Fibroblast of peridontal ligament (primary cell): ENCODE measurements around the gene HAPLN3.

Source experiments
- DNase-seq: peaks from one replicate; pipeline ENCODE4 v3.0.0-alpha.2; 2010; ENCODE audit errors: extremely low read depth

Gene HAPLN3

DNA sequence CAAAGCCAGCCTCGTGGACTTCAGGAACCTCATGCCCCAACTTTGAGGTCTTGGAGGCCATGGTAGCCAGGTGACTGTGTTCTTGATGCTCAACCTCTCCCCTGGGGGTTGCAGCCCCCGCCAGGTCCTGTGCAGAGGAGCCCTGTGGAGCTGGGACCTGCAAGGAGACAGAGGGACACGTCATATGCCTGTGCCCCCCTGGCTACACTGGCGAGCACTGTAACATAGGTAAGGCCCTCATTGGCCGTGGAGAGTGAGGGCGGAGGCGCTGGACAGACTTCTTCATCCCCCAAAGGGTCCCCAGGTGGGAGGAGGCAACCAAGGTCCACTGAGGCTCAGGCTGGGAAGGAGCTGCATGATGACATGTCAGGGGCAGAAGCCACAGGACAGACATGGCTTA is 35.1 kb downstream of the HAPLN3 start:
- no peak for DNase-seq

DNA sequence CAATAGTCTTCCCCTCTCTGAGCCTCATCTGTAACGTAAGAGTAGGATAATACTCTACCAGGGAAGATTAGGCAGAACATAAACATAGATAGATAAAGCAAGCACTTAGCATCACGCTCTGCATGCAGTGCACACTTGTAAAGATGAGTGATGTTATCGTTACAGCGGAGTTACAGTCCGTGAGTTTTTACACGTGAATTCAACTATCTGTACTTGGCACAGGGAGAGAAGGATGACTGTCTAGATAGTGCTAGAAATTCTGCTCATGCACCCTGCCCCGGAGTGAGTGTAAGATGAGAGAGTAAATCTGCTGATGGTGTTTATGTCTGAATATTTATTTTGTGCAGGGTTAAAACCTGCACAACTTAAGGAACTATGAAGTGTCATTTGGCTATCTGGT is 35.8 kb downstream of the HAPLN3 start:
- DNase-seq = no peak

DNA sequence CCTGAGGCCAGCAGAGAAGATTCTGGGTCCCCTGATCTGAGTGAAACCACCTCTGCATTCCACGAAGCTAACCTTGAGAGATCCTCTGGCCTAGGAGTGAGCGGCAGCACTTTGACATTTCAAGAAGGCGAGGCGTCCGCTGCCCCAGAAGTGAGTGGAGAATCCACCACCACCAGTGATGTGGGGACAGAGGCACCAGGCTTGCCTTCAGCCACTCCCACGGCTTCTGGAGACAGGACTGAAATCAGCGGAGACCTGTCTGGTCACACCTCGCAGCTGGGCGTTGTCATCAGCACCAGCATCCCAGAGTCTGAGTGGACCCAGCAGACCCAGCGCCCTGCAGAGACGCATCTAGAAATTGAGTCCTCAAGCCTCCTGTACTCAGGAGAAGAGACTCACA is 36.4 kb downstream of the HAPLN3 start:
- no peak for DNase-seq

DNA sequence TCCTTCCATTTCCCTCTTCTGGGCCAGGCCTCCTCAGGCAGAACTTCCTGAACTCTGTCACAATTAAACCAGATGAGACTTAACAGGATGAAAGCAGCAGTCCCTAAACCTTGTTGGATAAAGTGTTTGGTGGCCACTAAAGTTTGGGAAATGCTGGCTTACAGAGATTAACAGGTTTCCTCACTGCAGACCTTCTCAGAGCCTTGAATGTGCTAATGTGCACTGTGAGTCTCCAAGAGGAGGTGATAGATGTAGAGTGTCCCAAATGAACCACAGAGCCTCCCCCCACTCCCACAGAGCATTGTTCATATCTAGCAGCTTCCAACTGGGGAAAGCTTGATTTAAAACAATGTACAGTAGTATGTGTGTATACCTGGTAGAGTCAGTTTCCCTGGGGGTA is 42.9 kb downstream of the HAPLN3 start:
- DNase-seq = no peak

DNA sequence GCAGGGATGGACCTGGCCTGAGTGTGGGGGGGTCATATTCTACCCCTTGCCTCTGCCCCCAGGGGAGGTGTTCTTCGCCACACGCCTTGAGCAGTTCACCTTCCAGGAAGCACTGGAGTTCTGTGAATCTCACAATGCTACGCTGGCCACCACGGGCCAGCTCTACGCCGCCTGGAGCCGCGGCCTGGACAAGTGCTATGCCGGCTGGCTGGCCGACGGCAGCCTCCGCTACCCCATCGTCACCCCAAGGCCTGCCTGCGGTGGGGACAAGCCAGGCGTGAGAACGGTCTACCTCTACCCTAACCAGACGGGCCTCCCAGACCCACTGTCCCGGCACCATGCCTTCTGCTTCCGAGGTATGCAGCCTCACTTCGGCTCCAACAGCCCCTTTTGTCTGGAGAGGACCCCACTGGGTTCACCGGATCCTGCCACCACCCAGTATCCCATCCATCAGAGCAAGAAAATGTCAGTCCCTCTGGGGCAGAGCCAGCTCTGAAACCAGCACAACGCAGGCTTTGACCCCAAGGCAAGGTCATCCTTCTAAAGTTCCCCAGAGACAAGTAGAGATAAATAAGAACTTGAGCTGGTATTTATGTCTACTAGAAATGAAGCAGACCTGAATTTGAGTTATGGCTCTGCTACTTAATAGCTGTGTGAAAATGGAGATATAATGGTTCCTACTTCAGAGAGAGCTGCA is 45.8 kb downstream of the HAPLN3 start:
- DNase-seq = no peak

DNA sequence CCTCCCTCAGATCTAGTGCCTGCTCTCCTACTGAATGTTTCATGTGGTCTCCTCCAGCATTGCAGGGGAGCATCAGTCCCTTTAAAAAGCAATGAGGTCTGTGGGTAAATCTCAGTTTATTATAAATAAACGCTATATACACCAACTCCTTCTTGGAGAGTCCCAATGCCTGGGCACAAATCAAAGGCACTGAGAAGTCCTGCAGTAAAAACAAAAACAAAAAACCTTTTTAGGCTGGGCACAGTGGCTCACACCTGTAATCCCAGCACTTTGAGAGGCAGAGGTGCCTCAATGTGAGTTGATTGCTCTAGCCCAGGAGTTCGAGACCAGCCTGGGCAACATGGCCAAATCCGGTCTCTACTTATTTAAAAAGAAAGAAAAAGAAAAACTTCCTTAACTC is 47.1 kb downstream of the HAPLN3 start:
- DNase-seq = no peak

- no peak for DNase-seq
These were observed 48.2 kb downstream of the HAPLN3 start for GRCh38 chr15:88847144-88847543.

GRCh38 chr15:88845616-88846015 is 49.7 kb downstream of the HAPLN3 start:
- no peak for DNase-seq

DNA sequence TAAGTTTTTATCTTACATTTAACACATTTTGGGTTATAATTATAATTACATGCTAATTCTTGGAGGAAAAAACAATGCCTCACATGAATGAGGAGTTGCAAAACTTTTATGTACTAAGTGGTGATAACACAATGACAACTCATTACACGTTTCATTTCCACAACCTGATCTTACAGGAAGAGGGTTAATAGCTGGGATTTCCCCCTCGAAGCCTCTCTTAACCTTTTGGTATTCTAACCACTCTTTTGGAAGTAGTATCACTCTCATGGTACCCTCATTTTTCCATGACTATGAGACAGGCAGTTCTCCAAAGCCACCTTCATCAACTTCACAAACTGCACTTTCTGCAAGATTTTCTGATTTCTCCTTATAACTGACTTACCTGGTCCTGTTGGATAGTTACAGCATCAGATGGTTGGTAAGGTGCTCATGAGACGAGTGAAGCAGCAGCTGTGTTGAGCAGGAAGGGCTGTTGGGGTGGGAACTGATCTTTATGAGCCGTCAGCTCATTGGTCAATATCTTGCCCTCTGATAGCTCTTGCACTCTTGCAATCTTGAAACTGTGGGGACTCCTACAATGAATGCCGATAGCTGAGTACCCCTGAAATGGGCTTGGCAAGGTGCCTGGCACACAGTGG is 50.5 kb downstream of the HAPLN3 start:
- no peak for DNase-seq

DNA sequence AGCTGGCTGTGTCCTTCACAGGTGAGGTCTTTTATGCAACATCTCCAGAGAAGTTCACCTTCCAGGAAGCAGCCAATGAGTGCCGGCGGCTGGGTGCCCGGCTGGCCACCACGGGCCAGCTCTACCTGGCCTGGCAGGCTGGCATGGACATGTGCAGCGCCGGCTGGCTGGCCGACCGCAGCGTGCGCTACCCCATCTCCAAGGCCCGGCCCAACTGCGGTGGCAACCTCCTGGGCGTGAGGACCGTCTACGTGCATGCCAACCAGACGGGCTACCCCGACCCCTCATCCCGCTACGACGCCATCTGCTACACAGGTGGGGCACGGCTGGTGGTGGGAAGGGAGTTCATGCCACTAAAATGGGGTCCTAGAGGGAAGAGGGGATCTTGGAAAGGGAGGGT is 52.0 kb downstream of the HAPLN3 start:
- no peak for DNase-seq

DNA sequence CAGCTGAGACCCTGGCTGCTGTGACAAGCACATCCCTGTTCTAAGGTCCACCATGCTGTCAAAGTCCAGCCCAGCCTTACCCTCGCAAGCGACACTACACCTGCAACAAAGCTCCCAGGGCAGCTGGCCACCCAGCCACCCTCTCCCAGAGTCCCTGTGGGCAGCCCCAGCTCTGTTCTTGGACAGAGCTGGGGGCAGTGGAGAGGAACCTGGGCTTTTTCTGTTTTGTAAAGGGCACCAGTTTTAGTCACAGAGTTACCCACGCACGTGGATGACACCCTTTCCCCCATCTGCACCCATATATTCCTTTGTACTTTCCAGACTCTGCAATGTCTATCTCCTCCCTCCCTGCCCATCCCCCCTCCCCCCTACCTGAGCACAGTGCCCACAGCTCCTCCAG is 53.2 kb downstream of the HAPLN3 start:
- no peak for DNase-seq

DNA sequence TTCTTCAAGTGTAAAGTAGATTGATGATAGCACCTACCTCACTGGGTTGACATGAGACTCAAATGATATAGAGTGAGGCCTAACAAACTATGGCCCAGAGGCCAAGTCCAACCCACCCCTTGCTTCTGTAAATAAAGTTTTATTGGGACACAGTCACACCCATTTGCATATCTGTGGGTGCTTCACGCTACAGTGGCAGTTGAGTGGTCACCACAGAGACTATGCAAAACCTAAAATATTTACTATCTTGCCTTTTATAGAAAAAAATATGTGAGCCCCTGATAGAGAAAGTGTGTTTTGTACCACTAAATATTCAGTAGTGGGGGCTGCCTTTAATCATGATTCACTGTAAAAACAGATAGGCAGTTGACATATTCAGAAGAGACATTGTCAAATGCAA is 54.1 kb downstream of the HAPLN3 start:
- DNase-seq = no peak

DNA sequence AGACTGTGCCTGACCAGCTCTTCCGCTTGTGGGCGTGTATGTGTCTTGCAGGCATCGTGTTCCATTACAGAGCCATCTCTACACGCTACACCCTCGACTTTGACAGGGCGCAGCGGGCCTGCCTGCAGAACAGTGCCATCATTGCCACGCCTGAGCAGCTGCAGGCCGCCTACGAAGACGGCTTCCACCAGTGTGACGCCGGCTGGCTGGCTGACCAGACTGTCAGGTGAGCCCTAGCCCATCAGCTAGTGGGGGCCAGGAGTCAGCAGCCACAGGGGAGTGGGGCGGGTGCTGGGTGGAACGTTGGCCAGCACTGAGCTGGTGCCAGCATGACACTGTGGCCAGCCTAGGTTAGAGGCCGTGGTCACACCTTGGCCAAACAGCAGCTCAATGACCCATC is 55.4 kb downstream of the HAPLN3 start:
- DNase-seq = no peak

DNA sequence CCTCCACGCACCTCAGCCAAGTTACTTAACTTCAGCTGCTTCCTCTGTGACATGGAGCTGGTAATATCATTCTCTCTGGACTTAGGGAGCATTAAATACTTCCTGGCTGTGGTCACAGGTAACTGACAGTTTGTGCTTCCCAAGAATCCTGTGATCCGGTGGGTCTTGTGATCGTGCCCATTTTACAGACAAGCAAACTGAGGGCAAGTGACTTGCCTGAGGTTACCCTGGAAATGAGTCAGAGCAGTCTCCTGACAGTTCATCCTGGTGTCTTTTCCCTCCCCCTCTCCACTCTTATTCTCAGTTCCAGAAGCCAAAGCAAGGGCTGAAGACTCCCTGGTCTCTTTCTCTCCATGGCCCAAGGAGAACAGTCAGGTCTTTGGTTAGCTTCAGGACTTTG is 56.2 kb downstream of the HAPLN3 start:
- no peak for DNase-seq

DNA sequence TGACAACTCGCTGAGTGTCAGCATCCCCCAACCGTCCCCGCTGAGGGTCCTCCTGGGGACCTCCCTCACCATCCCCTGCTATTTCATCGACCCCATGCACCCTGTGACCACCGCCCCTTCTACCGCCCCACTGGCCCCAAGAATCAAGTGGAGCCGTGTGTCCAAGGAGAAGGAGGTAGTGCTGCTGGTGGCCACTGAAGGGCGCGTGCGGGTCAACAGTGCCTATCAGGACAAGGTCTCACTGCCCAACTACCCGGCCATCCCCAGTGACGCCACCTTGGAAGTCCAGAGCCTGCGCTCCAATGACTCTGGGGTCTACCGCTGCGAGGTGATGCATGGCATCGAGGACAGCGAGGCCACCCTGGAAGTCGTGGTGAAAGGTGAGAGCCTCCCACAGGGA is 56.7 kb downstream of the HAPLN3 start:
- DNase-seq = no peak

- peak; percentile 35 for DNase-seq
These were observed 59.7 kb downstream of the HAPLN3 start for GRCh38 chr15:88835646-88836045.

- DNase-seq = peak; percentile 22
These were observed 60.2 kb downstream of the HAPLN3 start for GRCh38 chr15:88835119-88835518.

DNA sequence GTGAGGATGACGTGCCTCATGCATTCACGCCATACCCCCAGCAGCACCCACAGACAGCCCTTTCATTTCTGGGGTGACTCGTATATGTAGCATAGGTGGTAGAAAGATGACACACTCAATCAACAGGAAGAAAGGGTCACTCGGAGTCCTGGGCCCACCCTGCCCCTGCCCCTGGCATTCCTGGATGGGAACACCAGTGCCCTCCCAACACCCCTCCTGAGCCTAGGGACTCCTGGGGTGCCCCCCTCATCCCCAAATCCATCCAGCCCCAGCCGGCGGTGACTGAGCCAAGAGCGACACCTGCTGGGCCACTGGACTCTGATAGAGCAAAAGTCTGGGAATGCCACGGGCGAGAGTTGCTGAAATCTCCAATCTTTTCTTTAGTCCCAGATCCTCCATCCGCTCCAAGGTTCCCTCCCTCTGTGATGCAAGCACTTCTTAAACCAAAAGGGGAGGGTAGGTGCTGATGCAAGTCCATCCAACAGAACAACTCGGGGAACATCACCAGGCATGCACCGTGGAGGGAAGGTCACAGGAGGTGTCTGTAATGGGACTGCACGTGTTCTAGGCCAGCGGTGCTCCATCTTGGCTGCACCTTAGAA is 61.0 kb downstream of the HAPLN3 start:
- DNase-seq = peak; percentile 80

DNA sequence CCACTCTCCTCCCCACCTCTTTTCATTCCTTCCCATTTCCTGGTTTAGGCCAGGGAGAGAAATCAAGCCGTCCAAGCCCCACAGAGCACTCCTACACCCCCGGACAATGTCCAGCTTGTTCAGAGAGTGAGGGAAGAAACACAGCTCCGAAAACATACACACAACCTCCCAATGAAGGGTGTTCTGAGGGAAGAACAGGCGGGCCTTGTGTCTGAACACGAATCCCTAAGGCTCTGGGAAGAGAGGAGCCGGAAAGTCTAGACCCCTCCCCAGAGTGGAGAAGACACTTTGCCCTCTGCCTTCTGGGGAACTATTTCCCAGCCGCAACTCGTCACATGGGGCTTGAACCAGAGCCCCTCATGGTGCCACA is 61.6 kb downstream of the HAPLN3 start:
- DNase-seq = peak; percentile 9

GRCh38 chr15:88832820-88833730 is 62.3 kb downstream of the HAPLN3 start:
- peak; percentile 18 for DNase-seq

DNA sequence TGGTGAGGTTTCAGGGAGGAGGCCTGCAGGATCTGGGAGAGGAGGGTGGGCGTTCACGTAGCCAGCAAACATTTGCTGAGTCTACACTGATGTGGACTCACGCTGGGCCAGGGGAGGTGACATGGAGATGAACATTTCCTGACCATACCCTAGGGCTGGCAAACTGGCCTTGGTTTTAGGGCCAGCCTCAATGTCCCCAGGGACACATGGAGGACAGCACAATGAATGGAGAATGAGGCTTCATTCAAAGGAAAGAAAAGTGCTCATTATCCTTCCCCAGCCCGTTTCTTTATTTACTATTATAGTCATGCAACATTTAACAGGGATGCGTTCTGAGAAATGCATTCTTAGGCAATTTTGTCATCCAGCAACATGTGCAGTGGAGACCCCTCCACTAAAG is 65.3 kb downstream of the HAPLN3 start:
- no peak for DNase-seq

GRCh38 chr15:88828791-88829190 is 66.6 kb downstream of the HAPLN3 start:
- peak; percentile 4 for DNase-seq
